IMR-90 (cell line): ENCODE results near the gene SLC13A5. TPM values are rescaled to one million over a fixed set of nuclear protein-coding genes. Genes with fewer than 3 reads are reported as not detected.

Source experiments
- ATAC-seq: fragments of 200-7000 bp; cut with Tn5 transposase; 2 replicates; pipeline ENCODE4 v1.9.1; 2020; ENCODE audit warnings: low read depth, mild to moderate bottlenecking, moderate library complexity
- BruUV-seq: library from RNA; stranded (reverse); fragments of 400-500 nt; replicated peaks from 2 replicates; lab custom pipeline; 2021; lab: Mats Ljungman, UMichigan
- CTCF ChIA-PET: fragments of 300-600 bp; formaldehyde crosslinking; extraction: SDS; loops from one replicate; lab custom pipeline; 2021; ENCODE audit warnings: antibody characterized with exemption; lab: Yijun Ruan, JAX
- POLR2A ChIA-PET: fragments of 300-600 bp; sonication (Branson Sonifier 250); formaldehyde crosslinking; loops from one replicate; lab custom pipeline; 2022; ENCODE audit warnings: antibody characterized with exemption; ENCODE audit not compliant: unreplicated experiment; lab: Charles Lee
- DNase-seq: peaks from one replicate; pipeline ENCODE4 v3.0.0; 2013
- H2AFZ ChIP-seq: replicated peaks from 2 replicates; pipeline ENCODE3; 2013; ENCODE audit warnings: low read length, mild to moderate bottlenecking; ENCODE audit not compliant: poor library complexity
- H2AK5ac ChIP-seq: 2 replicates; pipeline ENCODE4 v1.6.1; 2013; ENCODE audit warnings: low read depth, low read length, inconsistent platforms
- H2AK9ac ChIP-seq: replicated peaks from 2 replicates; pipeline ENCODE3; 2013; ENCODE audit warnings: mild to moderate bottlenecking, low read depth, low read length, moderate library complexity; ENCODE audit not compliant: poor library complexity
- H2BK120ac ChIP-seq: 2 replicates; pipeline ENCODE4 v1.6.1; 2013; ENCODE audit warnings: low read depth, low read length, inconsistent platforms
- H2BK15ac ChIP-seq: 3 replicates; pipeline ENCODE4 v1.6.1; 2013; ENCODE audit warnings: low read depth, low read length, inconsistent platforms
- H2BK20ac ChIP-seq: 2 replicates; pipeline ENCODE4 v1.6.1; 2013; ENCODE audit warnings: low read depth, mild to moderate bottlenecking, inconsistent platforms, low read length, moderate library complexity
- H2BK5ac ChIP-seq: 2 replicates; pipeline ENCODE4 v1.6.1; 2013; ENCODE audit warnings: mild to moderate bottlenecking, low read depth, low read length, inconsistent platforms; ENCODE audit not compliant: poor library complexity, severe bottlenecking
- H3K14ac ChIP-seq: replicated peaks from 2 replicates; pipeline ENCODE4 v1.6.1; 2013; ENCODE audit warnings: low read depth, low read length, inconsistent platforms
- H3K18ac ChIP-seq: 2 replicates; pipeline ENCODE4 v1.6.1; 2013; ENCODE audit warnings: low read depth, low read length, control low read depth
- H3K23ac ChIP-seq: 2 replicates; pipeline ENCODE4 v1.6.1; 2013; ENCODE audit warnings: low read depth, low read length, inconsistent platforms
- H3K27ac ChIP-seq: 2 replicates; pipeline ENCODE4 v1.5.1; 2013; ENCODE audit warnings: mild to moderate bottlenecking, control low read depth, low read length; ENCODE audit not compliant: insufficient read depth
- H3K27me3 ChIP-seq: 2 replicates; pipeline ENCODE4 v1.6.1; 2013; ENCODE audit warnings: low read length; ENCODE audit not compliant: control insufficient read depth, insufficient read depth
- H3K36me3 ChIP-seq: 2 replicates; pipeline ENCODE4 v1.6.1; 2013; ENCODE audit warnings: low read length, mixed read lengths; ENCODE audit not compliant: control insufficient read depth, insufficient read depth
- H3K4ac ChIP-seq: 2 replicates; pipeline ENCODE4 v1.6.1; 2013; ENCODE audit warnings: low read depth, low read length, inconsistent platforms
- H3K4me1 ChIP-seq: 2 replicates; pipeline ENCODE4 v1.6.1; 2013; ENCODE audit warnings: low read length, mixed read lengths; ENCODE audit not compliant: control insufficient read depth, insufficient read depth
- H3K4me2 ChIP-seq: 2 replicates; pipeline ENCODE4 v1.6.1; 2013; ENCODE audit warnings: low read depth, mild to moderate bottlenecking, control low read depth, low read length, moderate library complexity
- H3K4me3 ChIP-seq: 2 replicates; pipeline ENCODE4 v1.5.1; 2013; ENCODE audit warnings: low read depth, mild to moderate bottlenecking, control low read depth, low read length, moderate library complexity; ENCODE audit not compliant: insufficient read depth
- H3K56ac ChIP-seq: 2 replicates; pipeline ENCODE4 v1.6.1; 2013; ENCODE audit warnings: low read length, inconsistent platforms; ENCODE audit not compliant: insufficient read depth; ENCODE audit errors: extremely low read depth
- H3K79me1 ChIP-seq, 2 experiments: 2 replicates each; pipeline ENCODE4 v1.6.1; 2013; ENCODE audit warnings: low read length in 2 of 2, inconsistent platforms in 1 of 2, low read depth in 1 of 2
- H3K9ac ChIP-seq: 2 replicates; pipeline ENCODE4 v1.6.1; 2013; ENCODE audit warnings: low read depth, low read length, control low read depth
- H3K9me1 ChIP-seq: 2 replicates; pipeline ENCODE4 v1.6.1; 2013; ENCODE audit warnings: low read length, inconsistent platforms; ENCODE audit not compliant: insufficient read depth
- H3K9me3 ChIP-seq: 2 replicates; pipeline ENCODE4 v1.6.1; 2013; ENCODE audit warnings: low read length; ENCODE audit not compliant: control insufficient read depth, insufficient read depth
- H4K20me1 ChIP-seq: 2 replicates; pipeline ENCODE4 v1.6.1; 2013; ENCODE audit warnings: low read length, inconsistent platforms; ENCODE audit not compliant: insufficient read depth
- H4K5ac ChIP-seq: 2 replicates; pipeline ENCODE4 v1.6.1; 2013; ENCODE audit warnings: mild to moderate bottlenecking, low read depth, low read length, control low read depth
- H4K8ac ChIP-seq, 2 experiments: 2 replicates each; pipeline ENCODE4 v1.6.1; 2013; ENCODE audit warnings: low read depth in 2 of 2, low read length in 2 of 2, control low read depth in 1 of 2, inconsistent platforms in 1 of 2
- H4K91ac ChIP-seq: 2 replicates; pipeline ENCODE4 v1.6.1; 2013; ENCODE audit warnings: low read depth, low read length, inconsistent platforms; ENCODE audit not compliant: insufficient read depth
- BHLHE40 ChIP-seq: fragments of 150-350 bp; IDR thresholded peaks from 2 replicates; pipeline ENCODE4 v1.6.1; 2016; ENCODE audit warnings: mild to moderate bottlenecking, low read depth, low read length
- CHD1 ChIP-seq: IDR thresholded peaks from 2 replicates; pipeline ENCODE4 v1.6.1; 2012; ENCODE audit warnings: low read depth, low read length, improper control_type of control experiment
- FOS ChIP-seq: fragments of 150-350 bp; IDR thresholded peaks from 2 replicates; pipeline ENCODE4 v1.6.1; 2016; ENCODE audit warnings: low read depth, low read length
- MAZ ChIP-seq: IDR thresholded peaks from 2 replicates; pipeline ENCODE4 v1.6.1; 2012; ENCODE audit warnings: low read depth, mild to moderate bottlenecking, low read length, improper control_type of control experiment, moderate library complexity, borderline replicate concordance
- MXI1 ChIP-seq: IDR thresholded peaks from 2 replicates; pipeline ENCODE4 v1.6.1; 2012; ENCODE audit warnings: low read depth, mild to moderate bottlenecking, low read length, moderate library complexity, borderline replicate concordance
- RFX5 ChIP-seq: IDR thresholded peaks from 2 replicates; pipeline ENCODE4 v1.8.0; 2012; ENCODE audit warnings: low read depth, mild to moderate bottlenecking, low read length, moderate library complexity
- WGBS, 2 experiments: methylation state at CpG; one replicate each; pipeline versions ENCODE4 v1.1.5 to v1.1.7; 2013; ENCODE audit warnings: missing lambda C conversion rate in 2 of 2; ENCODE audit not compliant: insufficient read length in 1 of 2; ENCODE audit errors: extremely low coverage in 2 of 2; 5-methylcytosine and 5-hydroxymethylcytosine counted together
- dilution Hi-C: fragments of 300-500 bp; cut with HindIII; formaldehyde crosslinking; loops from one replicate; pipeline ENCODE4 v1.14.3; 2018; ENCODE audit warnings: low sequenced_read_pairs; ENCODE audit not compliant: unreplicated experiment
- in situ Hi-C: fragments of 300-500 bp; cut with MboI; formaldehyde crosslinking; loops from 3 replicates; pipeline ENCODE4 v1.14.3; 2019; ENCODE audit warnings: low sequenced_read_pairs, inconsistent platforms, mixed read lengths
- intact Hi-C: fragments of 100-400 bp; cut with micrococcal nuclease; formaldehyde crosslinking; loops from 2 replicates; pipeline ENCODE4 v1.10.0; 2022
- polyA plus RNA-seq, 3 experiments: library from polyadenylated mRNA; depleted of rRNA; stranded (reverse); fragments of >200 nt; gene quantifications; 2 replicates each; pipeline ENCODE4 v1.2.3, GENCODE V29; 2012; ENCODE audit warnings: low replicate concordance in 1 of 3
- total RNA-seq: library from RNA; depleted of rRNA; stranded (reverse); fragments of >200 nt; gene quantifications from 2 replicates; pipeline ENCODE4 v1.2.3, GENCODE V29; 2012
- TF ChIP-seq, protein P1 (sequence below): fragments of 150-350 bp; IDR thresholded peaks from 2 replicates; pipeline ENCODE4 v1.6.1; 2017; ENCODE audit warnings: mild to moderate bottlenecking, antibody characterized with exemption, low read length, low read depth
- TF ChIP-seq, protein P2 (sequence below): fragments of 150-350 bp; IDR thresholded peaks from 2 replicates; pipeline ENCODE4 v1.6.1; 2016; ENCODE audit warnings: low read depth, mild to moderate bottlenecking, low read length, moderate library complexity, borderline replicate concordance

SLC13A5 gene
- total and polyA plus RNA-seq, 2 of the 4 experiments (the other 2 are of a cell fraction), result not detected

DNA sequence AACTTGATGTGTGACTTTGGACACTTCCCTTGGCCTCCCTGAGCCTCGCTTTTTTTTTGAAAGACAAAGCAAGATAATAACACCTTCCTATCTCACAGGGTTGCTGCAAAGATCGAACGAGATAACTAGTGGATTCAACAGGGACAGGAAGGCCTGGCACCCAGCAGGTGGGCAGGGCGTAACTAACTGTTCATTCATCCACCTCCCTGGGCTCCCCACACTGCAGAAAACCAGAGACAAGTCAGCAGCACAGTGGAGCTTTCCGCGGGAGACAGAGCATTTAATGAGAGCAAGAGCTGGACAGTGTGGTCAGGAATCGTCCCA is 28.7 kb downstream of the SLC13A5 start:
- H2AFZ ChIP-seq, result no peak overlapping the region
- no peak overlapping the region for H4K91ac ChIP-seq
- no peak overlapping the region for H3K18ac ChIP-seq
- H2BK15ac ChIP-seq, result no peak overlapping the region
- DNase-seq, result no peak
- H4K20me1 ChIP-seq, result no peaks in the 10 kb centered on the region
- WGBS, 2 experiments, result no CpG with 5 or more reads among the region's 7 CpGs
- H2BK20ac ChIP-seq, result no peak overlapping the region
- POLR2A ChIA-PET, result no interaction called here
- H2AK5ac ChIP-seq, result no peak overlapping the region
- CTCF ChIA-PET, result no interaction called here
- H3K27me3 ChIP-seq, result peaks cover 6% of the 10 kb centered on the region
- no peak overlapping the region for H3K27ac ChIP-seq
- H3K4me2 ChIP-seq, result no peak overlapping the region
- no peaks in the 10 kb centered on the region for H3K79me1 ChIP-seq
- no peak overlapping the region for H2BK5ac ChIP-seq
- H3K14ac ChIP-seq, result no peak overlapping the region
- H3K4me3 ChIP-seq, result no peak overlapping the region
- no peak overlapping the region for H4K8ac ChIP-seq
- H3K23ac ChIP-seq, result no peak overlapping the region
- no peak for TF ChIP-seq RFX5
- no peak for TF ChIP-seq BHLHE40
- no peak for TF ChIP-seq FOS
- TF ChIP-seq MXI1, result no peak
- TF ChIP-seq MAZ, result no peak
- TF ChIP-seq, protein P1, sequence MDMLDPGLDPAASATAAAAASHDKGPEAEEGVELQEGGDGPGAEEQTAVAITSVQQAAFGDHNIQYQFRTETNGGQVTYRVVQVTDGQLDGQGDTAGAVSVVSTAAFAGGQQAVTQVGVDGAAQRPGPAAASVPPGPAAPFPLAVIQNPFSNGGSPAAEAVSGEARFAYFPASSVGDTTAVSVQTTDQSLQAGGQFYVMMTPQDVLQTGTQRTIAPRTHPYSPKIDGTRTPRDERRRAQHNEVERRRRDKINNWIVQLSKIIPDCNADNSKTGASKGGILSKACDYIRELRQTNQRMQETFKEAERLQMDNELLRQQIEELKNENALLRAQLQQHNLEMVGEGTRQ, result no peak
- TF ChIP-seq, protein P2, sequence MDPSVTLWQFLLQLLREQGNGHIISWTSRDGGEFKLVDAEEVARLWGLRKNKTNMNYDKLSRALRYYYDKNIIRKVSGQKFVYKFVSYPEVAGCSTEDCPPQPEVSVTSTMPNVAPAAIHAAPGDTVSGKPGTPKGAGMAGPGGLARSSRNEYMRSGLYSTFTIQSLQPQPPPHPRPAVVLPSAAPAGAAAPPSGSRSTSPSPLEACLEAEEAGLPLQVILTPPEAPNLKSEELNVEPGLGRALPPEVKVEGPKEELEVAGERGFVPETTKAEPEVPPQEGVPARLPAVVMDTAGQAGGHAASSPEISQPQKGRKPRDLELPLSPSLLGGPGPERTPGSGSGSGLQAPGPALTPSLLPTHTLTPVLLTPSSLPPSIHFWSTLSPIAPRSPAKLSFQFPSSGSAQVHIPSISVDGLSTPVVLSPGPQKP, result no peak
- TF ChIP-seq CHD1, result no peak
- no peak overlapping the region for H4K5ac ChIP-seq
- no peaks in the 10 kb centered on the region for H3K9me3 ChIP-seq
- no peak overlapping the region for H3K56ac ChIP-seq
- dilution Hi-C loops, result no loop called here
- H2AK9ac ChIP-seq, result no peak overlapping the region
- intact Hi-C loops, result no loop called here
- ATAC-seq, result no peak
- no TSS peak for BruUV-seq
- in situ Hi-C loops, result no loop called here
- no peak overlapping the region for H3K4ac ChIP-seq
- no peaks in the 10 kb centered on the region for H3K36me3 ChIP-seq
- no peaks in the 10 kb centered on the region for H3K4me1 ChIP-seq
- no peaks in the 10 kb centered on the region for H3K9me1 ChIP-seq
- no peak overlapping the region for H2BK120ac ChIP-seq
- H3K9ac ChIP-seq, result no peak overlapping the region
